HepG2 (cell line): ENCODE data around the gene SDK1.

Source experiments
- CTCF ChIP-seq: sonication (generic); formaldehyde crosslinking; IDR thresholded peaks from 2 replicates; pipeline ENCODE4 v1.5.0; 2020; ENCODE audit warnings: mild to moderate bottlenecking, missing genetic modification reagents, moderate library complexity
- ELF4 ChIP-seq: sonication (generic); formaldehyde crosslinking; IDR thresholded peaks from 2 replicates; pipeline ENCODE4 v1.5.0; 2020; ENCODE audit warnings: missing genetic modification reagents, mild to moderate bottlenecking, moderate library complexity, borderline replicate concordance
- HIVEP1 ChIP-seq: sonication (generic); formaldehyde crosslinking; IDR thresholded peaks from 2 replicates; pipeline ENCODE4 v1.4.0; 2020; ENCODE audit warnings: mild to moderate bottlenecking, missing genetic modification reagents
- HMGXB4 ChIP-seq, 2 experiments: sonication (generic) in 1 of 2; formaldehyde crosslinking in 1 of 2; IDR thresholded peaks; 2 replicates each; pipeline versions ENCODE4 v1.4.0 to v1.6.1; 2018 to 2020; ENCODE audit warnings: missing genetic modification reagents in 2 of 2, borderline replicate concordance in 1 of 2, low read depth in 1 of 2, mild to moderate bottlenecking in 1 of 2, missing biosample characterization in 1 of 2
- POLR2A ChIP-seq, 2 experiments: IDR thresholded peaks; 2 replicates each; pipeline ENCODE4 v1.6.1; 2011; ENCODE audit warnings: low read depth in 2 of 2, low read length in 2 of 2, mild to moderate bottlenecking in 1 of 2, moderate library complexity in 1 of 2; ENCODE audit not compliant: insufficient read depth in 1 of 2
- REL ChIP-seq: sonication (generic); formaldehyde crosslinking; conservative IDR thresholded peaks from 2 replicates; pipeline ENCODE4 v1.8.0; 2022; ENCODE audit warnings: mild to moderate bottlenecking, missing genetic modification reagents, moderate library complexity
- SATB2 ChIP-seq: sonication (generic); formaldehyde crosslinking; IDR thresholded peaks from 2 replicates; pipeline ENCODE4 v1.5.0; 2020; ENCODE audit warnings: missing genetic modification reagents
- TAF1 ChIP-seq: sonication (generic); formaldehyde crosslinking; IDR thresholded peaks from 2 replicates; pipeline ENCODE4 v1.4.0; 2020; ENCODE audit warnings: missing genetic modification reagents
- ZNF512 ChIP-seq: sonication (generic); formaldehyde crosslinking; IDR thresholded peaks from 2 replicates; pipeline ENCODE4 v1.4.0; 2020; ENCODE audit warnings: mild to moderate bottlenecking, missing genetic modification reagents

- TF ChIP-seq CTCF (CRISPR knock-in tag): no peak
- TF ChIP-seq POLR2A (IDR thresholded peaks at IDR 0.05; ENCODE audit: insufficient read depth in 1 of 2, low read depth in 2 of 2, low read length in 2 of 2): no peak
- TF ChIP-seq ELF4 (CRISPR knock-in tag): no peak
- TF ChIP-seq SATB2 (CRISPR knock-in tag): no peak
- no peak for TF ChIP-seq REL (CRISPR knock-in tag)
- TF ChIP-seq ZNF512 (CRISPR knock-in tag): no peak
- TF ChIP-seq TAF1 (CRISPR knock-in tag): no peak
- no peak for TF ChIP-seq HMGXB4 (CRISPR knock-in tag; IDR thresholded peaks at IDR 0.05; ENCODE audit: borderline replicate concordance in 1 of 2, low read depth in 1 of 2)
- no peak for TF ChIP-seq HIVEP1 (CRISPR knock-in tag)
Observed at GRCh38 chr7:3688071-3688470, 387.0 kb downstream of the SDK1 start.
